Lower lobe of right lung (tissue), 2 donors: ENCODE results near the gene ADGRA1. TPM values are rescaled to one million over a fixed set of nuclear protein-coding genes. Genes with fewer than 3 reads are reported as not detected.
A peak's percentile ranks its signal among the peaks of the same experiment; 100 is the strongest.

ENCODE experiments used
- ATAC-seq, 2 donors: fragments of 200-7000 bp; cut with Tn5 transposase; one replicate each; pipeline ENCODE4 v1.9.1; 2020 to 2022; ENCODE audit warnings: mild to moderate bottlenecking in 2 of 2, moderate library complexity in 2 of 2
- DNase-seq: peaks from one replicate; pipeline ENCODE4 v3.0.0-alpha.2; 2020
- H3K27ac ChIP-seq: fragments of 200-600 bp; one replicate; pipeline ENCODE4 v1.8.0; 2022
- H3K27me3 ChIP-seq: fragments of 200-600 bp; one replicate; pipeline ENCODE4 v1.8.0; 2022; ENCODE audit warnings: low read depth
- H3K36me3 ChIP-seq: fragments of 200-600 bp; one replicate; pipeline ENCODE4 v1.8.0; 2022; ENCODE audit warnings: mild to moderate bottlenecking
- H3K4me1 ChIP-seq: fragments of 200-600 bp; one replicate; pipeline ENCODE4 v1.8.0; 2022
- H3K4me3 ChIP-seq: fragments of 200-600 bp; one replicate; pipeline ENCODE4 v1.8.0; 2022; ENCODE audit warnings: mild to moderate bottlenecking
- H3K9me3 ChIP-seq: fragments of 200-600 bp; one replicate; pipeline ENCODE4 v1.8.0; 2022
- CTCF ChIP-seq: fragments of 200-600 bp; IDR thresholded peaks from one replicate; pipeline ENCODE4 v1.8.0; 2022; ENCODE audit warnings: antibody characterized with exemption, mild to moderate bottlenecking
- intact Hi-C: fragments of 100-400 bp; cut with DNase I; formaldehyde crosslinking; loops from one replicate; pipeline ENCODE4 v1.11.0; 2022
- total RNA-seq: library from RNA; stranded (reverse); fragmentation: NEBNext Ultra II Directional; extraction: Animal tissue kit (Norgen Biotek cat#: 25700); gene quantifications from one replicate; pipeline ENCODE4 v1.2.1, GENCODE V29; 2021
- donor health status: DM: no; HTN: yes; CAD: no; lungs with severe emphysema.

The ADGRA1 gene
- total RNA-seq, 1 donor from 2014 or later = 0.38 TPM

- H3K27ac ChIP-seq = no peak overlapping the region
- intact Hi-C loops = no loop called here
- H3K9me3 ChIP-seq = no peaks in the 10 kb centered on the region
- peaks cover 23% of the 10 kb centered on the region for H3K27me3 ChIP-seq
- no peak overlapping the region for H3K4me3 ChIP-seq
- no peak for TF ChIP-seq CTCF
- H3K36me3 ChIP-seq = no peaks in the 10 kb centered on the region
- ATAC-seq = peak in 1 of 2 donors; percentile 17
- no peak for DNase-seq
- no peaks in the 10 kb centered on the region for H3K4me1 ChIP-seq
These were observed 27.3 kb upstream of the ADGRA1 start for GRCh38 chr10:133060466-133060865.

GRCh38 chr10:133060881-133061280 is 26.8 kb upstream of the ADGRA1 start:
- TF ChIP-seq CTCF = no peak
- no peak for DNase-seq
- intact Hi-C loops = no loop called here

GRCh38 chr10:133061296-133062038 is 26.3 kb upstream of the ADGRA1 start:
- DNase-seq (no peak), ATAC-seq (no peak)
- H3K4me1 ChIP-seq = no peaks in the 10 kb centered on the region
- peaks cover 15% of the 10 kb centered on the region for H3K27me3 ChIP-seq
- no peak for TF ChIP-seq CTCF
- H3K9me3 ChIP-seq = no peaks in the 10 kb centered on the region
- no peak overlapping the region for H3K27ac ChIP-seq
- intact Hi-C loops = no loop called here
- H3K36me3 ChIP-seq = no peaks in the 10 kb centered on the region
- no peak overlapping the region for H3K4me3 ChIP-seq

More at GRCh38 chr10:133060881-133061280, 26.8 kb upstream of the ADGRA1 start:
- Histone ChIP-seq H3K27me3 (peaks cover 19% of the 10 kb centered on the region), H3K4me1 (no peaks in the 10 kb centered on the region), H3K27ac (no peak overlapping the region), H3K36me3 (no peaks in the 10 kb centered on the region), H3K4me3 (no peak overlapping the region), H3K9me3 (no peaks in the 10 kb centered on the region)
- no peak for ATAC-seq

- no peaks in the 10 kb centered on the region for H3K4me1 ChIP-seq
- peaks cover 14% of the 10 kb centered on the region for H3K27me3 ChIP-seq
- no peaks in the 10 kb centered on the region for H3K9me3 ChIP-seq
- no peak for DNase-seq
- no peak for TF ChIP-seq CTCF
- H3K36me3 ChIP-seq = no peaks in the 10 kb centered on the region
- intact Hi-C loops = no loop called here
- no peak for ATAC-seq
- H3K27ac ChIP-seq = no peak overlapping the region
- H3K4me3 ChIP-seq = no peak overlapping the region
These were observed 25.6 kb upstream of the ADGRA1 start for GRCh38 chr10:133062085-133062484.

- Histone ChIP-seq H3K27ac (no peak overlapping the region), H3K4me1 (no peaks in the 10 kb centered on the region), H3K36me3 (no peaks in the 10 kb centered on the region), H3K4me3 (no peak overlapping the region), H3K9me3 (no peaks in the 10 kb centered on the region), H3K27me3 (peaks cover 9% of the 10 kb centered on the region)
- no peak for DNase-seq
- TF ChIP-seq CTCF = no peak
- no peak for ATAC-seq
- intact Hi-C loops = no loop called here
These were observed 25.1 kb upstream of the ADGRA1 start for GRCh38 chr10:133062635-133063034.
